ENCODE results near the gene TMEM138. TPM values are rescaled to one million over a fixed set of nuclear protein-coding genes. Genes with fewer than 3 reads are reported as not detected.

TMEM138 gene
- total RNA-seq, 3 donors from 2014 or later = 35.2 to 38.2 (median 37.8) TPM

- no peak for ATAC-seq
- Histone ChIP-seq H3K4me3 (no peak overlapping the region), H3K4me1 (ENCODE audit: low read depth) (peaks cover 6% of the 10 kb centered on the region), H3K36me3 (ENCODE audit: low read depth) (peaks cover 6% of the 10 kb centered on the region), H3K9me3 (no peaks in the 10 kb centered on the region)
- TF ChIP-seq CTCF (IDR thresholded peaks at IDR 0.05) = no peak
- intact Hi-C loops (cut with DNase I, micrococcal nuclease) = no loop called here
- DNase-seq = no peak
Measured at GRCh38 chr11:61349916-61350315, 12.3 kb upstream of the TMEM138 start.

GRCh38 chr11:61350336-61350735 is 11.8 kb upstream of the TMEM138 start:
- no peak for TF ChIP-seq CTCF (IDR thresholded peaks at IDR 0.05)
- intact Hi-C loops (cut with DNase I, micrococcal nuclease) = no loop called here
- ATAC-seq (no peak), DNase-seq (no peak)
- no peaks in the 10 kb centered on the region for H3K9me3 ChIP-seq
- peaks cover 6% of the 10 kb centered on the region for H3K4me1 ChIP-seq (ENCODE audit: low read depth)
- H3K4me3 ChIP-seq = no peak overlapping the region
- H3K36me3 ChIP-seq (ENCODE audit: low read depth) = peaks cover 6% of the 10 kb centered on the region

- Histone ChIP-seq H3K4me3 (no peak overlapping the region), H3K9me3 (no peaks in the 10 kb centered on the region), H3K4me1 (ENCODE audit: low read depth) (peaks cover 6% of the 10 kb centered on the region), H3K36me3 (ENCODE audit: low read depth) (peaks cover 6% of the 10 kb centered on the region)
- intact Hi-C loops (cut with DNase I, micrococcal nuclease) = no loop called here
- ATAC-seq (no peak), DNase-seq (no peak)
- no peak for TF ChIP-seq CTCF (IDR thresholded peaks at IDR 0.05)
Measured at GRCh38 chr11:61350803-61351202, 11.4 kb upstream of the TMEM138 start.

- peaks cover 6% of the 10 kb centered on the region for H3K36me3 ChIP-seq (ENCODE audit: low read depth)
- TF ChIP-seq CTCF (IDR thresholded peaks at IDR 0.05) = no peak
- intact Hi-C loops (cut with DNase I, micrococcal nuclease) = no loop called here
Measured at GRCh38 chr11:61352038-61352437, 10.1 kb upstream of the TMEM138 start.

GRCh38 chr11:61353131-61354067 is 8.8 kb upstream of the TMEM138 start:
- DNase-seq (peak; percentile 71 to 74 (median 71)), ATAC-seq (peak; percentile 86)
- no peaks in the 10 kb centered on the region for H3K9me3 ChIP-seq
- peaks cover 6% of the 10 kb centered on the region for H3K36me3 ChIP-seq (ENCODE audit: low read depth)
- peaks cover under 1% of the 10 kb centered on the region for H3K4me1 ChIP-seq (ENCODE audit: low read depth)
- no peak overlapping the region for H3K4me3 ChIP-seq
- intact Hi-C loops (cut with DNase I, micrococcal nuclease) = no loop called here
- TF ChIP-seq CTCF (IDR thresholded peaks at IDR 0.05) = no peak

More at GRCh38 chr11:61352038-61352437, 10.1 kb upstream of the TMEM138 start:
- DNase-seq (no peak), ATAC-seq (no peak)
- no peaks in the 10 kb centered on the region for H3K4me1 ChIP-seq (ENCODE audit: low read depth)
- no peak overlapping the region for H3K4me3 ChIP-seq
- H3K9me3 ChIP-seq = no peaks in the 10 kb centered on the region
